HG03571 (cell line): ENCODE measurements around the gene SUMF1.

Experiments
- ATAC-seq: cut with Tn5 transposase; IDR thresholded peaks from one replicate; pipeline ENCODE4 v1.9.1; 2021; ENCODE audit not compliant: unreplicated experiment

The SUMF1 gene

GRCh38 chr3:4394567-4394966, 72.5 kb downstream of the SUMF1 start:
- ATAC-seq: no peak

GRCh38 chr3:4394048-4394447, 73.0 kb downstream of the SUMF1 start:
- ATAC-seq: no peak

GRCh38 chr3:4392992-4393391, 74.1 kb downstream of the SUMF1 start:
- ATAC-seq: no peak

- ATAC-seq: no peak
Observed at GRCh38 chr3:4387210-4388204, 79.6 kb downstream of the SUMF1 start.

- ATAC-seq: no peak
Observed at GRCh38 chr3:4385201-4385600, 81.9 kb downstream of the SUMF1 start.

- no peak for ATAC-seq
Observed at GRCh38 chr3:4380013-4380412, 87.1 kb downstream of the SUMF1 start.

- no peak for ATAC-seq
Observed at GRCh38 chr3:4376499-4376898, 90.6 kb downstream of the SUMF1 start.

GRCh38 chr3:4375911-4376310, 91.2 kb downstream of the SUMF1 start:
- ATAC-seq: no peak

GRCh38 chr3:4373669-4374068, 93.4 kb downstream of the SUMF1 start:
- no peak for ATAC-seq

- ATAC-seq: no peak
Observed at GRCh38 chr3:4362523-4362922, 104.5 kb downstream of the SUMF1 start.

GRCh38 chr3:4360817-4361216, 106.3 kb downstream of the SUMF1 start:
- ATAC-seq: no peak

- no peak for ATAC-seq
Observed at GRCh38 chr3:4359805-4360502, 107.1 kb downstream of the SUMF1 start.

GRCh38 chr3:4358273-4358672, 108.8 kb downstream of the SUMF1 start:
- ATAC-seq: no peak

GRCh38 chr3:4356546-4357410, 110.3 kb downstream of the SUMF1 start:
- ATAC-seq: no peak

- ATAC-seq: no peak
Observed at GRCh38 chr3:4356220-4356540, 110.9 kb downstream of the SUMF1 start.

GRCh38 chr3:4355401-4356219, 111.5 kb downstream of the SUMF1 start:
- ATAC-seq: no peak

GRCh38 chr3:4351872-4352271, 115.2 kb downstream of the SUMF1 start:
- no peak for ATAC-seq

GRCh38 chr3:4351164-4351855, 115.8 kb downstream of the SUMF1 start:
- peak; percentile 38 for ATAC-seq

- peak; percentile 84 for ATAC-seq
Observed at GRCh38 chr3:4350789-4351163, 116.3 kb downstream of the SUMF1 start.

- no peak for ATAC-seq
Observed at GRCh38 chr3:4343258-4343657, 123.8 kb downstream of the SUMF1 start.
